Nephron (organoid): ENCODE measurements around the gene CEBPA.

Experiments
- H3K27ac Mint-ChIP-seq, 3 experiments: 2 replicates each; pipeline ENCODE4 v1.8.0; 2020; ENCODE audit warnings: mixed read lengths in 3 of 3, mild to moderate bottlenecking in 2 of 3, moderate library complexity in 1 of 3
- H3K27me3 Mint-ChIP-seq: 2 replicates; pipeline ENCODE4 v1.8.0; 2021; ENCODE audit warnings: low read depth, mild to moderate bottlenecking, moderate library complexity, mixed read lengths
- H3K36me3 Mint-ChIP-seq: 2 replicates; pipeline ENCODE4 v1.8.0; 2020; ENCODE audit warnings: low read depth, mixed read lengths
- H3K4me1 Mint-ChIP-seq: 2 replicates; pipeline ENCODE4 v1.8.0; 2020; ENCODE audit warnings: mixed read lengths
- H3K4me3 Mint-ChIP-seq, 3 experiments: 2 replicates each; pipeline ENCODE4 v1.8.0; 2020; ENCODE audit warnings: mild to moderate bottlenecking in 3 of 3, mixed read lengths in 3 of 3, moderate library complexity in 2 of 3
- H3K9me3 Mint-ChIP-seq: 2 replicates; pipeline ENCODE4 v1.8.0; 2020; ENCODE audit warnings: mixed read lengths
- CTCF ChIP-seq, 3 experiments: fragments of 200-600 bp; sonication (generic); IDR thresholded peaks; one replicate each; pipeline ENCODE4 v1.5.0; 2021; ENCODE audit warnings: antibody characterized with exemption in 3 of 3; ENCODE audit not compliant: unreplicated experiment in 3 of 3

CEBPA gene

GRCh38 chr19:33303791-33304345 is 1.5 kb upstream of the CEBPA start:
- TF ChIP-seq CTCF (IDR thresholded peaks at IDR 0.05; ENCODE audit: unreplicated experiment in 3 of 3), result no peak
- H3K27me3 Mint-ChIP-seq, result peaks cover 51% of the 10 kb centered on the region

GRCh38 chr19:33302974-33303790 is 848 bp upstream of the CEBPA start:
- Mint-ChIP-seq H3K9me3 (no peaks in the 10 kb centered on the region), H3K27me3 (peaks cover 45% of the 10 kb centered on the region), H3K27ac (peak overlapping the region in 1 of 3 experiments; percentile 69), H3K4me1 (peaks cover 26% of the 10 kb centered on the region), H3K4me3 (peak overlapping the region; percentile 79 to 81 (median 81)), H3K36me3 (no peaks in the 10 kb centered on the region)
- TF ChIP-seq CTCF (IDR thresholded peaks at IDR 0.05; ENCODE audit: unreplicated experiment in 3 of 3), result no peak

More at GRCh38 chr19:33303791-33304345, 1.5 kb upstream of the CEBPA start:
- H3K9me3 Mint-ChIP-seq, result no peaks in the 10 kb centered on the region
- peak overlapping the region; percentile 75 to 81 (median 79) for H3K4me3 Mint-ChIP-seq
- H3K27ac Mint-ChIP-seq, result peak overlapping the region; percentile 17 to 69 (median 35)
- H3K36me3 Mint-ChIP-seq, result no peaks in the 10 kb centered on the region
- H3K4me1 Mint-ChIP-seq, result peaks cover 26% of the 10 kb centered on the region

GRCh38 chr19:33301900-33302174 is 497 bp downstream of the CEBPA start:
- H3K27ac Mint-ChIP-seq, result no peak overlapping the region
- H3K4me3 Mint-ChIP-seq, result peak overlapping the region in 1 of 3 experiments; percentile 32
- peaks cover 26% of the 10 kb centered on the region for H3K4me1 Mint-ChIP-seq
- TF ChIP-seq CTCF (IDR thresholded peaks at IDR 0.05; ENCODE audit: unreplicated experiment in 3 of 3), result no peak
- H3K27me3 Mint-ChIP-seq, result peaks cover 51% of the 10 kb centered on the region
- no peaks in the 10 kb centered on the region for H3K9me3 Mint-ChIP-seq
- H3K36me3 Mint-ChIP-seq, result no peaks in the 10 kb centered on the region

- Mint-ChIP-seq H3K27ac (no peak overlapping the region), H3K4me1 (peaks cover 26% of the 10 kb centered on the region), H3K27me3 (peaks cover 52% of the 10 kb centered on the region), H3K36me3 (no peaks in the 10 kb centered on the region), H3K4me3 (peak overlapping the region; percentile 68 to 78 (median 74)), H3K9me3 (no peaks in the 10 kb centered on the region)
- no peak for TF ChIP-seq CTCF (IDR thresholded peaks at IDR 0.05; ENCODE audit: unreplicated experiment in 3 of 3)
Observed at GRCh38 chr19:33301144-33301899, 1.0 kb downstream of the CEBPA start.

GRCh38 chr19:33300894-33301143 is 1.5 kb downstream of the CEBPA start:
- Mint-ChIP-seq H3K36me3 (no peaks in the 10 kb centered on the region), H3K9me3 (no peaks in the 10 kb centered on the region), H3K27me3 (peaks cover 55% of the 10 kb centered on the region)

More at GRCh38 chr19:33300894-33301143, 1.5 kb downstream of the CEBPA start:
- no peak for TF ChIP-seq CTCF (IDR thresholded peaks at IDR 0.05; ENCODE audit: unreplicated experiment in 3 of 3)
- peaks cover 26% of the 10 kb centered on the region for H3K4me1 Mint-ChIP-seq
- no peak overlapping the region for H3K27ac Mint-ChIP-seq
- H3K4me3 Mint-ChIP-seq, result peak overlapping the region; percentile 68 to 78 (median 74)
